Activated naive CD8-positive, alpha-beta T cell treated with anti-CD3 and anti-CD28 coated beads, Interleukin-2, amount 50 U/mL, for 24 hours (primary cell): ENCODE measurements around the gene MGAT4A.

Experiments used
- ATAC-seq: fragments of 150-1000 bp; cut with Tn5 transposase; one replicate; pipeline ENCODE4 v1.10.0; 2021
- DNase-seq: peaks from one replicate; pipeline ENCODE4 v3.0.0; 2021
- H3K27ac Mint-ChIP-seq: one replicate; pipeline ENCODE4 v1.8.0; 2021; ENCODE audit warnings: mild to moderate bottlenecking, mixed read lengths
- H3K27me3 Mint-ChIP-seq: one replicate; pipeline ENCODE4 v1.8.0; 2021; ENCODE audit warnings: mixed read lengths
- H3K36me3 Mint-ChIP-seq: one replicate; pipeline ENCODE4 v1.8.0; 2021; ENCODE audit warnings: low read depth, mixed read lengths
- H3K4me1 Mint-ChIP-seq: one replicate; pipeline ENCODE4 v1.8.0; 2021; ENCODE audit warnings: mixed read lengths
- H3K4me3 Mint-ChIP-seq: one replicate; pipeline ENCODE4 v1.8.0; 2021; ENCODE audit warnings: mild to moderate bottlenecking, moderate library complexity, mixed read lengths
- H3K9me3 Mint-ChIP-seq: one replicate; pipeline ENCODE4 v1.8.0; 2021; ENCODE audit warnings: mixed read lengths

Gene MGAT4A

DNA sequence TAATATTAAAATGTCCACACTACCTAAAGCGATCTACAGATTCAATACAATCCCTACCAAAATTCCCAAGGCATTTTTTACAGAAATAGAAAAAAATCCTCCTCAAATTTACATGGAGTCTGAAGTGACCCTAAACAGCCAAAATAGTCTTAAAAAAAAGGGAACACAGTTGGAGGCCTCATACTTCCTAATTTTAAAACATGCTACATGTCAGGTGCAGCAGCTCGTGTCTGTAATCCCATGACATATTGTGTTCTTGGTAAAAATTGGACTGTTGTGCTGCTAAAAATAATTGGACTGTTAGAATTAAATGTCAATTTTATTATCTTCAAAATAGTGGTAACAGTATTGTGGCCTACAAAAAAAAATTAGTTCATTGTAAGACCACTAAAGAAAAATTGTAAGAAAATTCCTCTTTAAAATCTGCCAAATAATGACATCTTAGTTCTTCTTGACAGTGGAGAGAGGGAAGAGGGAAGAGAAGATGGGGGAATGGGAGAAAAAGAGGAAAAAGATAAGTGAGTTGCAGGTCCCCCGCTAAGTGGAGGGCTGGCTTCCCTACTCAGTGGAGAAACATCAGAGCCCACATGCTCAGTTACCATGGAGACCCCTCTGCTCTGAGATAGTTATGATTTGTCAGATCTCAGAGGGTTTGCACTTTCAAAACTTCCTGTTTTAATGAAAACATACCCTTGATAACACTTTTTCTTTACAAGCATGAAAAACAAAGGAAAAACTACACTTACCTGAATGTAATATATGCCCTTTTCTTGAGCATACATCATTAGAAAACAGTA is 76.0 kb downstream of the MGAT4A start:
- H3K36me3 Mint-ChIP-seq, result peaks cover 18% of the 10 kb centered on the region

DNA sequence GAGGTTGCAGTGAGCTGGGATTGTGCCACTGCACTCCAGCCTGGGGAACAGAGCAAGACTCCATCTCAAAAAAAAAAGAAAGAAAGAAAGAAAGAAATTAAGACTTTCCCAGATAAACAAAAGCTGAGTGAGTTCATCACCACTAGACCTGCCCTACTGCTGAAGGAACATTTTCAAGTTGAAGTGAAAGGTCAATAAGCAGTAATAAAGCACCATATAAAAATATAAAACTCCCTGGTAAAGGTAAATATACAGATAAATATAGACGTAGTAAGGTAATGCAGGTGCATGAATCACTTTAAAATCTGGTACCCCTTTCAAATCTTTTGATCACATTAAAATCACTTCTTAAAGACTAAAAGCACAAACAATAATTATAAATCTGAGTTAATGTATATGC is 79.9 kb downstream of the MGAT4A start:
- peaks cover 78% of the 10 kb centered on the region for H3K4me1 Mint-ChIP-seq
- H3K27me3 Mint-ChIP-seq, result no peaks in the 10 kb centered on the region
- no peak for DNase-seq
- peaks cover 25% of the 10 kb centered on the region for H3K36me3 Mint-ChIP-seq
- no peak for ATAC-seq
- no peaks in the 10 kb centered on the region for H3K9me3 Mint-ChIP-seq
- H3K27ac Mint-ChIP-seq, result peak overlapping the region; percentile 85
- peak overlapping the region; percentile 56 for H3K4me3 Mint-ChIP-seq

More for the DNA sequence above, 76.0 kb downstream of the MGAT4A start:
- H3K27me3 Mint-ChIP-seq, result no peaks in the 10 kb centered on the region
- DNase-seq, result peak; percentile 38
- peaks cover 2% of the 10 kb centered on the region for H3K9me3 Mint-ChIP-seq
- ATAC-seq, result peak; percentile 77
- peaks cover 86% of the 10 kb centered on the region for H3K4me1 Mint-ChIP-seq
- peak overlapping the region; percentile 53 for H3K4me3 Mint-ChIP-seq
- peak overlapping the region; percentile 85 for H3K27ac Mint-ChIP-seq

DNA sequence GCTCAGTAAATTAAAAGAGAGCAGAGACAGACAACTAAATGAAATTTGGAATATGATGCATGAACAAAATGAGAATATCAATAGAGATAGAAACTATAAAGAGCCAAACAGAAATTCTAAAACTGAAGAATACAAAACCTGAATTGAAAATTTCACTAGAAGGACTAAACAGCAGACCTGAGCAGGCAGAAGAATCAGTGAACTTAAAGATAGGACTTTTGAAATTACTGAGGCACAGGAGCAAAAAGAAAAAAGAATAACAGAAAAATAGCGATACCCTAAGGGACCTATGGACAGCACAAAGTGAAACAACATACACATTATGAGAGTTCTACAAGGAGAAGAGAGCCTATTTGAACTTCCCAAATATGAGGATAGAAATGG is 80.9 kb downstream of the MGAT4A start:
- no peaks in the 10 kb centered on the region for H3K9me3 Mint-ChIP-seq
- DNase-seq (no peak), ATAC-seq (no peak)
- H3K36me3 Mint-ChIP-seq, result peaks cover 25% of the 10 kb centered on the region
- H3K27me3 Mint-ChIP-seq, result no peaks in the 10 kb centered on the region
- H3K4me1 Mint-ChIP-seq, result peaks cover 69% of the 10 kb centered on the region
- no peak overlapping the region for H3K4me3 Mint-ChIP-seq
- H3K27ac Mint-ChIP-seq, result peak overlapping the region; percentile 11

DNA sequence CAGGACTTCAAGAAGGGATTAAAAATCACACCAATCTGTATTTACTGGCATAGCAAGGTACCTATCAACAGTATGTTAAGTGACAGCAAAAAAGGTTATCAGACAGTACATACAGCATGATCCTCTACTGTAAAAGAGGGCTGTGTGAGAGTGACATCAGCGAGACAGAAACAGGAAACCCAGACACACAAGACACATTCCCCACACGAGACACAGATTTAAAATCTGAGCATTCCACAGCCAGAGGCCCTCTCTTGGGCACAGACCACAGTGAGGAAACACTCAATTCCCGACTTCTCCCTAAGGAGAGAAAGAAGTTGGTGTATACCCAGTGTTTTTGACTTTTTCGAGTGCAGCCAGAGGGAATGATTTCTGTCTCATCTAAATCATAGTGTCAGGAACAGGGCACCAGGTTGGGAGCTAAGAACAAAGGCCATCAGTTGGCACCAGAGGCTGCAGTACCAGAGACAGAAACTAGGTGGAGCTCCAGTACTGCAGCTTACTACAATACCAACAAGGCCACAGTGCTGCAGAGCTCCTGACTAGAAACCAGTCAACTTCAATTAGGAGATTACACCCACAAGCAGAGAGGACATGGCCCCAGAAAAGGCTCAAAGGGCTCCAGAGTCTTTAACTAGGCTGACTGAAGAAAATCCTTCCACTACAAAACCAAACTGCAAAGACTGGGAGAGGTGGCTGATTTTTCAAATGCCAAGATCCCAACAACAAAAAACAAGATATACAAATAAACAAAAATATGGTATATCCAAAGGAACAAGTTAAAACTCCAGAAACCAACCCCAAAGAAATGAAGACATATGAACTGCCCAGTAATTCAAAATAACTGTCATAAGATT is 81.6 kb downstream of the MGAT4A start:
- H3K27me3 Mint-ChIP-seq, result no peaks in the 10 kb centered on the region
- peak overlapping the region; percentile 11 for H3K27ac Mint-ChIP-seq
- H3K4me1 Mint-ChIP-seq, result peaks cover 63% of the 10 kb centered on the region
- DNase-seq (peak; percentile 82), ATAC-seq (peak; percentile 98)
- H3K4me3 Mint-ChIP-seq, result no peak overlapping the region
- H3K9me3 Mint-ChIP-seq, result no peaks in the 10 kb centered on the region
- peaks cover 25% of the 10 kb centered on the region for H3K36me3 Mint-ChIP-seq

DNA sequence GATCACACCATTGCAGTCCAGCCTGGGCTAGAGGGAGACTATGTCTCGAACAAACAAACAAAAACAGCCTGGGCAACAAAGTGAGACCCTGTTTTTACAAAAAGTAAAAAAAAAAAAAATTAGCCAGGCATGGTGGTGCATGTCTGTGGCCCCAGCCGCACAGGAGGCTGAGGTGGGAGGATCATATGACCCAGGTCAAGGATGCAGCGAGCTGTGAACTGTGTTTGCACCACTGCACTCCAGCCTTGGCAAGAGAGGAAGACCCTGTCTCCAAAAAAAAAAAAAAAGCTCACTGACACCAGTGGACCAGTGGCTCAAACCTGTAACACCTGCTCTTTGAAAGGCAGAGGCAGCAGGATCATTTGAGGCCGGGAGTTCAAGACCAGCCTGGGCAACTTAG is 82.5 kb downstream of the MGAT4A start:
- H3K9me3 Mint-ChIP-seq, result no peaks in the 10 kb centered on the region
- H3K27me3 Mint-ChIP-seq, result no peaks in the 10 kb centered on the region
- no peak overlapping the region for H3K4me3 Mint-ChIP-seq
- DNase-seq, result no peak
- no peak overlapping the region for H3K27ac Mint-ChIP-seq
- H3K4me1 Mint-ChIP-seq, result peaks cover 55% of the 10 kb centered on the region
- no peak for ATAC-seq
- H3K36me3 Mint-ChIP-seq, result peaks cover 26% of the 10 kb centered on the region

DNA sequence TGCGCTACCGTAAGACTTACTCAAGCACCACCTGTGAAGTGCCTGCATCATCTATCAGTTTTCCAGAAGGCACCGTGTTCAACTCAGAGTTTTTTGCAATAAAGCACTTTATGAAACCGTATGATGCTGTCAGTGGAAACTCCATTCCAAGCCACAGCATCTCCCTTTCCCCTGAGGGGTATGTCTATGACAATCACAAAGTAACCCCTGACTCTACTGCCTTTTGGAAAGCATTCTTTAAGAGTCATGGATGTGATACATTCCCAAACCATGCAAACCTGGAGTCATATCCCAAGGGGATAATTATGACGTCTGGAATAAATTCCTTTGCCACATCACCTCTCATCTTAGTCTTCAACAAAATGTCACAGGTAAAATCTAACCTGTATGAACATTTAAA is 83.3 kb downstream of the MGAT4A start:
- no peak overlapping the region for H3K4me3 Mint-ChIP-seq
- peaks cover 26% of the 10 kb centered on the region for H3K36me3 Mint-ChIP-seq
- H3K4me1 Mint-ChIP-seq, result peaks cover 47% of the 10 kb centered on the region
- H3K9me3 Mint-ChIP-seq, result no peaks in the 10 kb centered on the region
- H3K27me3 Mint-ChIP-seq, result no peaks in the 10 kb centered on the region
- DNase-seq (no peak), ATAC-seq (no peak)
- no peak overlapping the region for H3K27ac Mint-ChIP-seq

DNA sequence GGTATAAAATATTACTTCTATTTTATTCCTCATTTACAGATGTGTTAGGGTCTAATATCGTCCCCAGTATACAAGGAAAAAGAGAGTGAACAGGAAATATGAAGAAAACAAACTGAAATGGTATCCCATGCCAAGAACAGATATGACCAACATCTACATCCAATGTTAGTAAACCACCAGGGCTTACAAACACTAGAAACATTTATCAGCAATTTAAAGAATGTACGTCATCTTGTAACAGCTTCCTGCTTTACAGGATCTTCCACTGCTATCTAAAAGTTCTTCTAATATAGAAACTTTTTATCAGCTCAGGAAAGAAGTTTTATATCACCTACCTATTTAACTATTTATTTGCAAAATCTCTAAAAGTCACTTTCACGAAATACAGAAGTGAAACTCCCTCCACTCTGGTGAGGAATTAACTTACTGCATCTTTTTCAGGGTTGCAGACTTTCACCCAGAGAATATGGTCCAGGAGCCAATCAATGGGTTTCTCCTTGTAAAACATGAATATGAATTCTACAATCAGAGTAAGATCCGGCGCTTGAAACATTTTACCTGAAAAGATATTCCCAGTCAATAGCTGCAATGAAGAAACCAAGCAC is 87.3 kb downstream of the MGAT4A start:
- ATAC-seq, result no peak
- DNase-seq, result no peak
- no peaks in the 10 kb centered on the region for H3K9me3 Mint-ChIP-seq
- H3K27me3 Mint-ChIP-seq, result no peaks in the 10 kb centered on the region
- H3K4me1 Mint-ChIP-seq, result peaks cover 8% of the 10 kb centered on the region
- peaks cover 11% of the 10 kb centered on the region for H3K36me3 Mint-ChIP-seq
- peak overlapping the region; percentile 59 for H3K27ac Mint-ChIP-seq
- no peak overlapping the region for H3K4me3 Mint-ChIP-seq

DNA sequence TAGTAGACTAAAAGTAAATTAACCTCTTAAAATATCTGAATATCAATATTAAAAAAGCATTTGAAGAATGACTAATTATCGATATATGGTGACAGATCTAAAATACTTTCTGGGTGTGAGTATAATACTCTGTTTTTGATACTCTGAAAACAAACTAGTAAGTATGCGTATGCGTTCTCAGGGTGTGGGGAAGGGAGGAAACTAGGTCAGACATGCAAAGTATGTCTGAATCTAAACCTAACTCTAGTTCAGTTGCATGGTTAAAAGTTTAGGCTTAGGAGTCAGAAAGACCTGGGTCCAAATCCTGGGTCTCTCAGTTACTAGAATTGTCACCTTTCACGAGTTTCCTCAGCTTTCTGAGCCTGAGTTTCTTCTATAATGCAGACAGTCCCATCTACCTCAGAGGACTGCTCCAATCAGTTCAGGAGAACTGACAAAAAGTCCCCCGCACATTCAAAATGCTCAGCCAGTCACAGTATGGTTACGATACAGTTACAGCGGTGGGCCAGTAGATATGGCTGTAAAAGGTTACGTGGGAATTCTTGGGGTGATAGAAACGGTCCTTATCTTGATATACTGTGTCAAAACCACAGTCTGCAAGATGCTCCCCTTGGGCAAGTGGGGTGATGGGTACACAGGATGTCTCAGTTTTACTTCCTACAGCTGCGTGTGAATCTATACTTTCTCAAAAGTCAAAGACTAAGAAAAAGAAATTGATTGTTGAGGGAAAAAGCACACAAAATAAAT is 93.4 kb downstream of the MGAT4A start:
- Mint-ChIP-seq H3K27me3 (no peaks in the 10 kb centered on the region), H3K4me1 (peaks cover 31% of the 10 kb centered on the region), H3K9me3 (no peaks in the 10 kb centered on the region), H3K27ac (peak overlapping the region; percentile 91), H3K4me3 (peak overlapping the region; percentile 66), H3K36me3 (peaks cover 18% of the 10 kb centered on the region)
- ATAC-seq (peak; percentile 84), DNase-seq (peak; percentile 40)

DNA sequence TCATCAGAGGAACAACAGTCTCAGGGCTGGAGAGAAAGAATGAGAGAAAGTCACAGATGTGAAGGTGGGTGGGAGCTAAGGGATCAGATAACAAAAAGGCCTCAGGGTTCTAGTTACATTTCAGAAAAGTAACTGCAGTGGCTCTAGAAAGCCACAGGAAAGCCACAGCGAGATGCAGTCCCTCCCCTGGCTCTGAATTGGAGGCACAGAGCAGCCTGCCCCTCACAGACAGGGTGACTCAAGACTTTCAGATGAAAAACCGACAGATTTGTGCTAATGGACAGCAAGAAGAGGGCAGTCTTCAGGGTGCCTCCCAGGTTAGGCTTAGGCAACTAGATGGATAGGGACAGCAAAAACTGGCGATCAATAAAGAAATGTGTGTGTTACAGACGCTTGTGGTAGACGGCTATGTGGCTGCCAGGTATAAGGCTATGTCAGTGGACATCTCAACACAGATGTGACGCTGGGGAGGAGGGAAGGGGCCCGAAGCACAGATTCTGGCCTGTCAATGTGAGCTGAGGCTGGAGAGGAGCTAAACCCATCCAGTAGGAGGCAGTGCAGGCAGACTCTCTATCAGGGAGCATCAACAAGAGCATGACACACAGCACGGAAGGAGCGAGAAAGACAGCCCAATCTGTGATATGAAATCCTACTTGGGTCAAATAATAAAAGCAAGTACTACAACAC is 96.4 kb downstream of the MGAT4A start:
- no peaks in the 10 kb centered on the region for H3K27me3 Mint-ChIP-seq
- peak overlapping the region; percentile 37 for H3K4me3 Mint-ChIP-seq
- peak; percentile 60 for DNase-seq
- H3K27ac Mint-ChIP-seq, result peak overlapping the region; percentile 85
- no peaks in the 10 kb centered on the region for H3K9me3 Mint-ChIP-seq
- peaks cover 34% of the 10 kb centered on the region for H3K4me1 Mint-ChIP-seq
- peaks cover 20% of the 10 kb centered on the region for H3K36me3 Mint-ChIP-seq
- peak; percentile 71 for ATAC-seq

DNA sequence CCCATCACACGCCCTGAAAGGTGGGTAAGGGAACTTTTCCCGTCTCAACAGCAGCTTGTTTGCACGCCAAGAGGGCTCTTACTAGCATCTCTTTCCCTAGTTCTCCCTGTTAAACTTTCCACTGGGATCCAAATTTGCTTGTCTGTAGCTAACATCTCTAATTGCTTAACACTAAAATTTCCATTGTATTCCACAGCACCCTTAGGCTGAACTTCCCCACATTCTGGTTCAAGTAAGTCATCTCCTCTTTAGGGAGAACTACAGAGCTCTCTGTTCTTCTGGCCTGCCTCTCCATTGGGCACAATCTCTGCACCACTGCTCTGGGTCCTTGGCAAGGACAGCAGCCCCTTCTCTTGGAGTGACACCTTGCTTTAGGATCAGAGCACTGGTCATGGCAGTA is 98.6 kb downstream of the MGAT4A start:
- H3K4me1 Mint-ChIP-seq, result peaks cover 31% of the 10 kb centered on the region
- H3K9me3 Mint-ChIP-seq, result no peaks in the 10 kb centered on the region
- peak overlapping the region; percentile 72 for H3K27ac Mint-ChIP-seq
- DNase-seq, result no peak
- peaks cover 24% of the 10 kb centered on the region for H3K36me3 Mint-ChIP-seq
- ATAC-seq, result no peak
- H3K27me3 Mint-ChIP-seq, result no peaks in the 10 kb centered on the region
- no peak overlapping the region for H3K4me3 Mint-ChIP-seq

DNA sequence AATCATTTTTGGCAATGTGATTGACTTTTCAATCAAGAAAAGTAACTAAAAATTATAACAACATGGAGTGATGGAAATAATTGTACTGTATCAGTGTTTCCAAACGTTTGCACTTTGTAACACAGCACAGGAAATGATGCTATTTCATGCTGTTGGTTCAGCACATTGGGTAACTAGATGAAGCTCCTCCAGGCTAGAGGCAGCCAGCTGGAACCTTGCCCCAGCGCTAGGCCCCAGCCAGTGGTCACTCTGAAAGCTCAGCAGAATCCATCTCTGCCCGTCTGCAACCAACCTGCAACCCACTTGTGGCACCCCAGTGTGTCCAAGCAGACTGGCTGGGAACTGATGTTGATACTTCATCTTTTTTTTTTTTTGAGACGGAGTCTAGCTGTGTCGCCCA is 107.3 kb downstream of the MGAT4A start:
- Mint-ChIP-seq H3K27ac (peak overlapping the region; percentile 59), H3K4me1 (peaks cover 50% of the 10 kb centered on the region), H3K4me3 (no peak overlapping the region), H3K27me3 (no peaks in the 10 kb centered on the region), H3K36me3 (peaks cover 11% of the 10 kb centered on the region), H3K9me3 (no peaks in the 10 kb centered on the region)
- ATAC-seq (peak; percentile 49), DNase-seq (no peak)

DNA sequence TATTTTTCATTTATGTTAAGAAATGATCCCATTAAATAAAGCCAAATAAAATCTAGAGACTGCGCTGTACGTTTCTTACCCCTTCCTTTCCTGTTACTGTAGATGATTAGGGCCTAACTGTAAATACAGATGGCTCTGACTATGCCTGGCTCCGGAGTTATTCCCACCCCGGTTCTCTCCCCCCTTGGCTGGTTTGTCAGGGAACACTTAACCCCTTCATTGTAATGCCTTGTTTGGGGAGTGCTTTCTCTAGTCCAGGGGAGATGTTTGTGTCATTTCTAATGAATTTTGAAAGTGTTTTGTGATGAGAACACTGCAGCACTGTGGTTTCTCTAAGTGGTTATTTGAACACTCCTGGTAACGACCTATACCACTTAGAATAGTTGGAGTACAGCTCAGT is 113.8 kb downstream of the MGAT4A start:
- Mint-ChIP-seq H3K27ac (peak overlapping the region; percentile 75), H3K36me3 (peaks cover 54% of the 10 kb centered on the region), H3K4me1 (peaks cover 35% of the 10 kb centered on the region), H3K27me3 (no peaks in the 10 kb centered on the region), H3K9me3 (no peaks in the 10 kb centered on the region), H3K4me3 (no peak overlapping the region)
- DNase-seq (no peak), ATAC-seq (no peak)

DNA sequence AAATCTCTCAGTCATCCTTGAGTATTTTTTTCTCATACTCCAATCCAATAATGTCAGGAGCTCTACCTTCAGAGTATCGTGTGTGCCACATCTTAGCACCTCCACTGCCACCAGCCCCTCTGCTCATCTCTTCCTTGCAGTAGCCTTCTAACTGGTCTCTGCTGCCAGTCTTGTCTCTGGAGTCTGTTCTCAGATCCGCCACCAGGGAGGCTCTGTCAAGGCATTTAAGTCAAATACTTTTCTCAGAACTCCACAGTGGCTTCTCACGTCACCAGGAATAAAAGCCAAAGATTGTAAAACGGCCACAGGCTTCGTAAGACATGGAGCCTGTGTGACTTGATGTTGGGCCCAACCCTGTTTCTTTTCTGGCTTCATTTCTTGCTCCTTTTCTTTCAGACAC is 115.5 kb downstream of the MGAT4A start:
- Mint-ChIP-seq H3K36me3 (peaks cover 64% of the 10 kb centered on the region), H3K27me3 (no peaks in the 10 kb centered on the region), H3K9me3 (no peaks in the 10 kb centered on the region), H3K4me3 (no peak overlapping the region), H3K27ac (peak overlapping the region; percentile 9), H3K4me1 (peaks cover 42% of the 10 kb centered on the region)
- DNase-seq (no peak), ATAC-seq (no peak)
